GM13976 (cell line): ENCODE measurements around the gene PPP1R9B.

Experiments
- DNase-seq: peaks from one replicate; pipeline ENCODE4 v3.0.0; 2012; ENCODE audit warnings: low spot score
- CTCF ChIP-seq: IDR thresholded peaks from 2 replicates; pipeline ENCODE4 v1.5.1; 2012; ENCODE audit warnings: borderline replicate concordance, mild to moderate bottlenecking; ENCODE audit not compliant: insufficient read depth; ENCODE audit errors: extremely low read depth, missing control alignments, control extremely low read depth
- in situ Hi-C: fragments of 300-500 bp; cut with MboI; formaldehyde crosslinking; loops from one replicate; pipeline ENCODE4 v1.12.0; 2022; ENCODE audit warnings: low sequenced_read_pairs, mixed read lengths, inconsistent platforms; ENCODE audit not compliant: unreplicated experiment

PPP1R9B gene

GRCh38 chr17:50094753-50095619 lies 55.5 kb downstream of the PPP1R9B start, which contains the start of gene PDK2:
TSS of gene PDK2 (plus strand) at chr17:50095351. CDS start at chr17:50095436, 85 bp downstream.
- DNase-seq, result peak; percentile 99
- in situ Hi-C loops, result loop anchor here (5.0 kb wide), 1 partner anchor 68 kb away; no protein-coding TSS in a partner anchor
- TF ChIP-seq CTCF, result no peak

- TF ChIP-seq CTCF, result peak; percentile 85
- in situ Hi-C loops, result loop anchor here (5.0 kb wide), 1 partner anchor 67 kb away; no protein-coding TSS in a partner anchor
- DNase-seq, result peak; percentile 84
Measured at GRCh38 chr17:50094243-50094752, 56.2 kb downstream of the PPP1R9B start.

- in situ Hi-C loops, result loop anchor here (5.0 kb wide), 1 partner anchor 67 kb away; no protein-coding TSS in a partner anchor
- TF ChIP-seq CTCF, result no peak
Measured at GRCh38 chr17:50093807-50094206, 56.7 kb downstream of the PPP1R9B start.

GRCh38 chr17:50093246-50093645 lies 57.2 kb downstream of the PPP1R9B start:
- TF ChIP-seq CTCF, result no peak
- in situ Hi-C loops, result loop anchor here (5.0 kb wide), 1 partner anchor 66 kb away; no protein-coding TSS in a partner anchor
- DNase-seq, result no peak

More at GRCh38 chr17:50093807-50094206, 56.7 kb downstream of the PPP1R9B start:
- no peak for DNase-seq

- in situ Hi-C loops, result loop anchor here (5.0 kb wide), 1 partner anchor 65 kb away; no protein-coding TSS in a partner anchor
- TF ChIP-seq CTCF, result no peak
- DNase-seq, result no peak
Measured at GRCh38 chr17:50091918-50092285, 58.6 kb downstream of the PPP1R9B start.

GRCh38 chr17:50090971-50091917 lies 59.2 kb downstream of the PPP1R9B start:
- in situ Hi-C loops, result loop anchor here (5.0 kb wide), 1 partner anchor 64 kb away; no protein-coding TSS in a partner anchor
- DNase-seq, result no peak
- TF ChIP-seq CTCF, result no peak
